Upper lobe of left lung (tissue), 6 donors: ENCODE measurements around the gene IPO4. TPM values are rescaled to one million over a fixed set of nuclear protein-coding genes. Genes with fewer than 3 reads are reported as not detected.

Experiments used
- ATAC-seq, 2 donors: fragments of 200-7000 bp; cut with Tn5 transposase; one replicate each; pipeline ENCODE4 v1.9.1; 2022; ENCODE audit warnings: mild to moderate bottlenecking in 2 of 2, moderate library complexity in 2 of 2; ENCODE audit not compliant: low FRiP score in 2 of 2
- DNase-seq, 2 donors: peaks; one replicate each; pipeline ENCODE4 v3.0.0-alpha.2; 2019 to 2020
- H3K27ac ChIP-seq, 4 donors: fragments of 200-600 bp; sonication (generic); one replicate each; pipeline ENCODE4 v1.5.1; 2016 to 2019
- H3K27me3 ChIP-seq, 4 donors: fragments of 200-600 bp; sonication (generic); one replicate each; pipeline ENCODE4 v1.5.1; 2017 to 2019
- H3K36me3 ChIP-seq, 4 donors: fragments of 200-600 bp; sonication (generic); one replicate each; pipeline ENCODE4 v1.5.1; 2016 to 2019
- H3K4me1 ChIP-seq, 4 donors: fragments of 200-600 bp; sonication (generic); one replicate each; pipeline ENCODE4 v1.5.1; 2018 to 2019
- H3K4me3 ChIP-seq, 4 donors: fragments of 200-600 bp; sonication (generic); one replicate each; pipeline ENCODE4 v1.5.1; 2017 to 2019; ENCODE audit warnings: mild to moderate bottlenecking in 2 of 4, moderate library complexity in 1 of 4
- H3K9me3 ChIP-seq, 4 donors: fragments of 200-600 bp; sonication (generic); one replicate each; pipeline ENCODE4 v1.5.1; 2018 to 2019
- CTCF ChIP-seq, 6 experiments: fragments of 450-650 bp in 4 of 6; fragments of 200-600 bp in 2 of 6; sonication (generic) in 2 of 6; IDR thresholded peaks; one replicate each; pipeline ENCODE4 v1.5.1; 2016 to 2019; ENCODE audit warnings: antibody characterized with exemption in 6 of 6
- EP300 ChIP-seq, 4 donors: sonication (generic); formaldehyde crosslinking; IDR thresholded peaks; one replicate each; pipeline ENCODE4 v1.5.1; 2017; ENCODE audit warnings: antibody characterized with exemption in 4 of 4, control low read depth in 2 of 4
- POLR2A ChIP-seq, 4 donors: fragments of 450-650 bp; IDR thresholded peaks; one replicate each; pipeline ENCODE4 v1.5.1; 2016 to 2017; ENCODE audit warnings: antibody characterized with exemption in 4 of 4, mild to moderate bottlenecking in 2 of 4
- POLR2AphosphoS5 ChIP-seq, 2 donors: sonication (generic); formaldehyde crosslinking; IDR thresholded peaks; one replicate each; pipeline ENCODE4 v1.5.1; 2017; ENCODE audit warnings: antibody characterized with exemption in 2 of 2
- WGBS, 2 donors: methylation state at CpG; one replicate each; pipeline ENCODE4 v1.1.5; 2017 to 2018; 5-methylcytosine and 5-hydroxymethylcytosine counted together
- total RNA-seq, 6 donors: library from RNA; depleted of rRNA in 4 of 6; stranded (reverse); fragments of >200 nt in 4 of 6; gene quantifications; one replicate each; pipeline versions ENCODE4 v1.1.0 to v1.2.1, GENCODE V29; 2016 to 2021
- donor health status: DM: no; HTN: no; CAD: no; lungs with moderate emphysema.
- donor health status: DM: no; HTN: yes; CAD: no; lungs with severe emphysema.

The IPO4 gene
- total RNA-seq, 6 donors from 2014 or later = 20.8 to 50.3 (median 35.2) TPM

GRCh38 chr14:24198814-24199524 lies 10.4 kb upstream of the IPO4 start:
- TF ChIP-seq CTCF (IDR thresholded peaks at IDR 0.05) = no peak
- no peak for DNase-seq
- 77 to 81% methylated on average over 7 of the region's 7 CpGs for WGBS, 2 donors
- no peak for ATAC-seq
- Histone ChIP-seq H3K9me3 (no peaks in the 10 kb centered on the region), H3K4me3 (no peak overlapping the region), H3K27me3 (no peaks in the 10 kb centered on the region), H3K36me3 (peaks cover 0 to 23% (median 4%) of the 10 kb centered on the region in 4 donors), H3K27ac (no peak overlapping the region), H3K4me1 (peaks cover 25 to 40% (median 29%) of the 10 kb centered on the region in 4 donors)

- H3K4me3 ChIP-seq = no peak overlapping the region
- H3K27ac ChIP-seq = no peak overlapping the region
- no peaks in the 10 kb centered on the region for H3K9me3 ChIP-seq
- no peaks in the 10 kb centered on the region for H3K27me3 ChIP-seq
- ATAC-seq (no peak), DNase-seq (no peak)
- H3K36me3 ChIP-seq = peaks cover 0 to 31% (median 11%) of the 10 kb centered on the region in 4 donors
- 100% methylated on average over 2 of the region's 2 CpGs for WGBS, 2 donors
- TF ChIP-seq EP300 (IDR thresholded peaks at IDR 0.05) (no peak), POLR2A (IDR thresholded peaks at IDR 0.05) (no peak), POLR2AphosphoS5 (IDR thresholded peaks at IDR 0.05) (no peak), CTCF (IDR thresholded peaks at IDR 0.05) (no peak)
- H3K4me1 ChIP-seq = peaks cover 26 to 41% (median 30%) of the 10 kb centered on the region in 4 donors
Observed at GRCh38 chr14:24197056-24197450, 8.4 kb upstream of the IPO4 start.

- Histone ChIP-seq H3K4me3 (peak overlapping the region; percentile 65 to 87 (median 79)), H3K36me3 (peaks cover 0 to 31% (median 11%) of the 10 kb centered on the region in 4 donors), H3K4me1 (peaks cover 26 to 41% (median 30%) of the 10 kb centered on the region in 4 donors), H3K27ac (peak overlapping the region; percentile 97 to 100 (median 99)), H3K27me3 (no peaks in the 10 kb centered on the region), H3K9me3 (no peaks in the 10 kb centered on the region)
- TF ChIP-seq EP300 (IDR thresholded peaks at IDR 0.05) (no peak), POLR2AphosphoS5 (IDR thresholded peaks at IDR 0.05) (no peak), CTCF (IDR thresholded peaks at IDR 0.05) (no peak), POLR2A (IDR thresholded peaks at IDR 0.05) (no peak)
- DNase-seq (no peak), ATAC-seq (peak; percentile 39 to 53)
- WGBS, 2 donors = 37 to 39% methylated on average over 28 to 30 of the region's 33 CpGs
Observed at GRCh38 chr14:24196071-24197055, 7.7 kb upstream of the IPO4 start.

- Histone ChIP-seq H3K27me3 (no peaks in the 10 kb centered on the region), H3K4me1 (peaks cover 26 to 41% (median 30%) of the 10 kb centered on the region in 4 donors)
Observed at GRCh38 chr14:24195186-24196070, 6.8 kb upstream of the IPO4 start, which contains the start of gene TM9SF1. Gene TM9SF1, minus strand, starts transcription at chr14:24195441. Its CDS starts 422 bp downstream, at chr14:24195019.

More at GRCh38 chr14:24195186-24196070, 6.8 kb upstream of the IPO4 start, which contains the start of gene TM9SF1:
- DNase-seq = peak; percentile 91 to 98
- TF ChIP-seq POLR2AphosphoS5 (IDR thresholded peaks at IDR 0.05) (peak; percentile 95 to 97), POLR2A (IDR thresholded peaks at IDR 0.05) (peak; percentile 68 to 86 (median 72)), CTCF (IDR thresholded peaks at IDR 0.05) (peak in 2 of 6 experiments; percentile 24 to 31), EP300 (IDR thresholded peaks at IDR 0.05) (no peak)
- Histone ChIP-seq H3K27ac (peak within 1 kb of the TSS; percentile 97 to 100 (median 99)), H3K36me3 (peaks cover 0 to 32% (median 10%) of the 10 kb centered on the region in 4 donors), H3K4me3 (peak within 1 kb of the TSS; percentile 65 to 87 (median 79)), H3K9me3 (no peaks in the 10 kb centered on the region)
- WGBS, 2 donors = 0 to 1% methylated on average over 21 to 52 of the region's 89 CpGs
- peak; percentile 95 to 98 for ATAC-seq
